ENCODE data around the gene G6PC3.
A peak's percentile ranks its signal among the peaks of the same experiment; 100 is the strongest.
"Not testable (repeated sequence)": the region's sequence is repeated elsewhere in the genome, so short reads cannot be mapped to it uniquely, and the experiment has no call there.

Gene G6PC3

GRCh38 chr17:44070455-44071197 is at the start of gene G6PC3:
Gene G6PC3, plus strand, starts transcription at chr17:44070735. Its CDS starts 231 bp downstream, at chr17:44070966.
- peak; percentile 85 to 86 for DNase-seq (ENCODE audit: low read depth in 2 of 2)

- DNase-seq (ENCODE audit: low read depth in 2 of 2), result not testable (repeated sequence)
These were observed 49.3 kb upstream of the G6PC3 start for GRCh38 chr17:44021227-44021626.

GRCh38 chr17:44022246-44022645 is 48.3 kb upstream of the G6PC3 start:
- no peak for DNase-seq (ENCODE audit: low read depth in 2 of 2)

- DNase-seq (ENCODE audit: low read depth in 2 of 2), result no peak
These were observed 46.8 kb upstream of the G6PC3 start for GRCh38 chr17:44023545-44024270.

- no peak for DNase-seq (ENCODE audit: low read depth in 2 of 2)
These were observed 46.3 kb upstream of the G6PC3 start for GRCh38 chr17:44024271-44024663.

- no peak for DNase-seq (ENCODE audit: low read depth in 2 of 2)
These were observed 45.7 kb upstream of the G6PC3 start for GRCh38 chr17:44024853-44025252.

GRCh38 chr17:44029736-44030135 is 40.8 kb upstream of the G6PC3 start:
- no peak for DNase-seq (ENCODE audit: low read depth in 2 of 2)

GRCh38 chr17:44030482-44030881 is 40.1 kb upstream of the G6PC3 start:
- no peak for DNase-seq (ENCODE audit: low read depth in 2 of 2)

- no peak for DNase-seq (ENCODE audit: low read depth in 2 of 2)
These were observed 36.6 kb upstream of the G6PC3 start for GRCh38 chr17:44033861-44034408.

GRCh38 chr17:44034688-44035087 is 35.8 kb upstream of the G6PC3 start:
- not testable (repeated sequence) for DNase-seq (ENCODE audit: low read depth in 2 of 2)

- DNase-seq (ENCODE audit: low read depth in 2 of 2), result no peak
These were observed 33.1 kb upstream of the G6PC3 start for GRCh38 chr17:44037471-44037870.

- DNase-seq (ENCODE audit: low read depth in 2 of 2), result no peak
These were observed 31.9 kb upstream of the G6PC3 start for GRCh38 chr17:44038604-44039011.

GRCh38 chr17:44039829-44040635 is 30.5 kb upstream of the G6PC3 start:
- no peak for DNase-seq (ENCODE audit: low read depth in 2 of 2)

GRCh38 chr17:44043272-44043696 is 27.3 kb upstream of the G6PC3 start:
- DNase-seq (ENCODE audit: low read depth in 2 of 2), result no peak

GRCh38 chr17:44044071-44044470 is 26.5 kb upstream of the G6PC3 start:
- DNase-seq (ENCODE audit: low read depth in 2 of 2), result no peak

GRCh38 chr17:44045486-44045885 is 25.0 kb upstream of the G6PC3 start:
- no peak for DNase-seq (ENCODE audit: low read depth in 2 of 2)

- DNase-seq (ENCODE audit: low read depth in 2 of 2), result not testable (repeated sequence)
These were observed 23.6 kb upstream of the G6PC3 start for GRCh38 chr17:44046893-44047292.

GRCh38 chr17:44049294-44050060 is 21.1 kb upstream of the G6PC3 start:
- no peak for DNase-seq (ENCODE audit: low read depth in 2 of 2)

GRCh38 chr17:44053125-44053872 is 17.2 kb upstream of the G6PC3 start:
- DNase-seq (ENCODE audit: low read depth in 2 of 2), result no peak

- DNase-seq (ENCODE audit: low read depth in 2 of 2), result no peak
These were observed 11.2 kb upstream of the G6PC3 start for GRCh38 chr17:44059101-44059892.
